Esophagus squamous epithelium (tissue), 5 donors: ENCODE data around the gene YIF1A. TPM values are rescaled to one million over a fixed set of nuclear protein-coding genes. Genes with fewer than 3 reads are reported as not detected.

ENCODE experiments used
- DNase-seq: peaks from one replicate; lab custom pipeline; 2025; lab: John Stamatoyannopoulos, UW
- H3K27ac ChIP-seq, 4 donors: fragments of 200-600 bp; sonication (generic); one replicate each; pipeline ENCODE4 v1.5.1; 2016 to 2019; ENCODE audit warnings: mild to moderate bottlenecking in 1 of 4
- H3K27me3 ChIP-seq, 4 donors: fragments of 200-600 bp; sonication (generic); 1 replicate in 3 of 4; 2 replicates in 1 of 4; pipeline versions ENCODE4 v1.5.1 to v1.6.0; 2017 to 2021; ENCODE audit warnings: antibody characterized with exemption in 1 of 4
- H3K36me3 ChIP-seq, 3 donors: fragments of 200-600 bp; sonication (generic); one replicate each; pipeline ENCODE4 v1.5.1; 2016 to 2019
- H3K4me1 ChIP-seq, 3 donors: fragments of 200-600 bp; sonication (generic); one replicate each; pipeline ENCODE4 v1.5.1; 2017 to 2019
- H3K4me3 ChIP-seq, 4 donors: fragments of 200-600 bp; sonication (generic); 1 replicate in 3 of 4; 2 replicates in 1 of 4; pipeline ENCODE4 v1.5.1; 2016 to 2019; ENCODE audit warnings: mild to moderate bottlenecking in 2 of 4, moderate library complexity in 1 of 4
- H3K9me3 ChIP-seq, 3 donors: fragments of 200-600 bp; sonication (generic); one replicate each; pipeline ENCODE4 v1.5.1; 2016 to 2019
- POLR2A ChIP-seq, 4 donors: fragments of 450-650 bp; IDR thresholded peaks; one replicate each; pipeline ENCODE4 v1.6.1; 2017; ENCODE audit warnings: antibody characterized with exemption in 4 of 4, mild to moderate bottlenecking in 4 of 4, moderate library complexity in 3 of 4
- WGBS, 2 donors: methylation state at CpG; one replicate each; pipeline ENCODE4 v1.1.5; 2018; 5-methylcytosine and 5-hydroxymethylcytosine counted together
- intact Hi-C: fragments of 100-400 bp; cut with DNase I; formaldehyde crosslinking; loops from one replicate; pipeline ENCODE4 v1.15.0; 2022
- total RNA-seq, 4 donors: library from RNA; depleted of rRNA; stranded (reverse); fragments of >200 nt; gene quantifications; one replicate each; pipeline ENCODE4 v1.1.0, GENCODE V29; 2016
- TF ChIP-seq, protein P1 (sequence below), 6 experiments: fragments of 450-650 bp in 4 of 6; fragments of 200-600 bp in 2 of 6; sonication (generic) in 2 of 6; IDR thresholded peaks; one replicate each; pipeline ENCODE4 v1.5.1; 2016 to 2019; ENCODE audit warnings: antibody characterized with exemption in 6 of 6, mild to moderate bottlenecking in 4 of 6, moderate library complexity in 4 of 6
- donor health status: DM: yes; HTN: yes; CAD: no.

Gene YIF1A
- total RNA-seq, 4 donors from 2014 or later = 51.9 to 71.9 (median 63.8) TPM

DNA sequence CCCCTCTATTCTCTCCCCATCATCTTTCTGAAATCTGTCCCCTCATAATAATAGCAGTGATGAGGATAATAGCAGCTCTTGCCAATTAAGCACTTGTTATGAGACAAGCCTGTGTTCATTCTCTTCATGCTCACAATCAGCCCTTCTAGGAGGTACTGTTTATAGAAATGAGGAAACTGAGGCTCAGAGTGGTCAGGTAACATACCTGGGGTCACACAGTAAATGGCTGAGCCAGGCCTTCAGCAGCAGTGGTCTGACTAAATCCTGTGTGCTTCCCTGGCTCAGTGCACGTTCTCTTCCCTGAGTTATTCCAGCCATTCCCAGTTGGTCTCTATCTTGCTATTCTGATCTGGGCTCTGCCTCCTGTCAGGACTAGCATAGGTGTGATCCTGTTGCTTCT, 14.7 kb downstream of the YIF1A start:
- peaks cover 11 to 69% (median 12%) of the 10 kb centered on the region in 3 donors for H3K4me1 ChIP-seq
- intact Hi-C loops = no loop called here
- peaks cover 0 to 6% (median 0%) of the 10 kb centered on the region in 4 donors for H3K27me3 ChIP-seq
- H3K36me3 ChIP-seq = peaks cover 37 to 70% (median 42%) of the 10 kb centered on the region in 3 donors
- DNase-seq = no peak
- WGBS, 2 donors = 44% methylated on average over 1 of the region's 1 CpG; no CpG with 5 or more reads in 1 of the 2 donors
- H3K4me3 ChIP-seq = no peak overlapping the region
- no peak overlapping the region for H3K27ac ChIP-seq
- TF ChIP-seq POLR2A (IDR thresholded peaks at IDR 0.05) = no peak
- TF ChIP-seq, protein P1, sequence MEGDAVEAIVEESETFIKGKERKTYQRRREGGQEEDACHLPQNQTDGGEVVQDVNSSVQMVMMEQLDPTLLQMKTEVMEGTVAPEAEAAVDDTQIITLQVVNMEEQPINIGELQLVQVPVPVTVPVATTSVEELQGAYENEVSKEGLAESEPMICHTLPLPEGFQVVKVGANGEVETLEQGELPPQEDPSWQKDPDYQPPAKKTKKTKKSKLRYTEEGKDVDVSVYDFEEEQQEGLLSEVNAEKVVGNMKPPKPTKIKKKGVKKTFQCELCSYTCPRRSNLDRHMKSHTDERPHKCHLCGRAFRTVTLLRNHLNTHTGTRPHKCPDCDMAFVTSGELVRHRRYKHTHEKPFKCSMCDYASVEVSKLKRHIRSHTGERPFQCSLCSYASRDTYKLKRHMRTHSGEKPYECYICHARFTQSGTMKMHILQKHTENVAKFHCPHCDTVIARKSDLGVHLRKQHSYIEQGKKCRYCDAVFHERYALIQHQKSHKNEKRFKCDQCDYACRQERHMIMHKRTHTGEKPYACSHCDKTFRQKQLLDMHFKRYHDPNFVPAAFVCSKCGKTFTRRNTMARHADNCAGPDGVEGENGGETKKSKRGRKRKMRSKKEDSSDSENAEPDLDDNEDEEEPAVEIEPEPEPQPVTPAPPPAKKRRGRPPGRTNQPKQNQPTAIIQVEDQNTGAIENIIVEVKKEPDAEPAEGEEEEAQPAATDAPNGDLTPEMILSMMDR (IDR thresholded peaks at IDR 0.05) = no peak
- H3K9me3 ChIP-seq = no peaks in the 10 kb centered on the region

DNA sequence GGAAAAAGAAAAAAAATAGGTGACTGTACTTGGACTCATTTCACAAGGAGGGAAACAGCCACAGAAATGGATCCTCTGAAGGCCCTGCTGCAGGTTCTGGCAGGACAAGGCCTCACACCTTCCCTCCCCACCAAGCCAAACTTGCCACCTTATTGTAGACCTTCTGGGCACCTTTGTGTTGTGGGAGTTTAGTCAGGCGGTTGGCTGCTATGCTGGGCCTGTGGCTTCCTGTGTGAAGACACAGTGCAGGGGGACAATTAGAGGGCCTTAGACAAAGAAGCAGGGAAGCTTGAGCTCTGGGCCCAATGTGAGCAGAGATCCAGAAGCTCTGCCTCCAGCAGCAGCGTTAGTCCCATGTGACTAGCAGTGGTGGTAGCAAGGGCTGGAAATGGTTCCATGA, 16.3 kb downstream of the YIF1A start:
- intact Hi-C loops = no loop called here
- no peaks in the 10 kb centered on the region for H3K9me3 ChIP-seq
- DNase-seq = no peak
- peaks cover 37 to 70% (median 42%) of the 10 kb centered on the region in 3 donors for H3K36me3 ChIP-seq
- H3K27ac ChIP-seq = no peak overlapping the region
- TF ChIP-seq, protein P1 (IDR thresholded peaks at IDR 0.05) = no peak
- no peak for TF ChIP-seq POLR2A (IDR thresholded peaks at IDR 0.05)
- WGBS, 2 donors = 63% methylated on average over 2 of the region's 2 CpGs; no CpG with 5 or more reads in 1 of the 2 donors
- no peak overlapping the region for H3K4me3 ChIP-seq
- H3K27me3 ChIP-seq = no peaks in the 10 kb centered on the region
- peaks cover 3 to 68% (median 9%) of the 10 kb centered on the region in 3 donors for H3K4me1 ChIP-seq

DNA sequence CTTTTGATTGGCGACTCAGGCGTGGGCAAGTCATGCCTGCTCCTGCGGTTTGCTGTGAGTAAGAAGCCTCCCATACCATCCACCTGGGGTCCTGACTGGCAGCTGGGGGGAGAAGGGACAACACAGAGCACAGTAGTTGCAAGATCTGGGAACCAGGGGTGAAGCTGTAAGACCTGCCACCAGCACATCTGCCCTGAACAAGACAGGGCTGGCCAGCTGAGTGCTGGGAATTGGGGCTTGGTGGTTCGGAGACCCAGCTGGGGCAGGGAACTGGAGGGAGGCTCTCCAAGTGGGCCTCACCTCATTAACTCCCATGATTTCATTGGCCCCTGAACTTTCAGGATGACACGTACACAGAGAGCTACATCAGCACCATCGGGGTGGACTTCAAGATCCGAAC, 17.1 kb downstream of the YIF1A start:
- no peak overlapping the region for H3K27ac ChIP-seq
- WGBS, 2 donors = 73 to 93% methylated on average over 3 to 4 of the region's 7 CpGs
- intact Hi-C loops = no loop called here

DNA sequence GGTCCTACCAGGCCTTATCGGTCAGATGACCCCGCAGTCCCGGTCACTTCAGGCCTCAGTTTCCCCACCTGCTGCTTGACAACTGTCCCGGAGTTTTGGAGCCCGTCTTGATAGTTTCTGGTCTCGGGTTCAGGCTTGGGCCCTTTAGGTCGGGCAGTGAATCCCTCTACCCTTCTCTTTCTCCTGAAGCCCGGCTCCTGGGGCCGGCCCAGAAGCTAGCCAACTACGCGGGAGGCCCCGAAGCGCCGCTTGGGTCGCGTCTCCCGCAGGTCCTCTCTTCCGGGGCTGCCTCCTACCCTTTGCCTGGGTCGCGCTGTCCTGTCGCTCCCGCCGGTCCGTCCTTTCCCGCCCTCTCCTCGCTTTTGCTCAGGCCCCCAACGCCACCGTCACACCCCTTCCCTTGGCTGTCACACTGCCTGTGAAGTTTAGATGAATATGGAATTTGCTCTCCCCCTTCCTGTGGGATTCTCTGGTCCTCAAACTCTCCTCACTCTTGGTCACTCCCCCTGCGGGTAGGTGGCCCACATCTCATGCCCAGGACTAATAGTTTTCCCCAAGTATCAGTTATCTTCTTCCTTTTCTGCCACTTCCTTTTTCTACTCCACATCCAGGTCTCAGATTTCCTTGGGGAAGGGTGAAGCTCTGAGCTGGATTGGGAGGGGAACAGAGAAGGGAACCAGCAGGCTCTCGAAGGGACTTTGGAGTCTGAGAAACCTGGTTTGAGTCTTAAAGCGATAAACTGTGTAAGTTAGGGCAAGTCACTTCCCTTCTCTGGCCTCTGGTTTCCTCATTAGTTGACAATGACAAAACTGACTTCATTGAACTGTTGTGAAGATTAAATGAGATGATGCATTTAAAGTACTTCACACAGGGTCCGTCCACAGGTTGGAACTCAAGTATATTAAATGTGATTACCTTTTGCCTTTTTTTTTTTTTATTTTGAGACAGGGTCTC, 19.7 kb downstream of the YIF1A start:
- H3K27me3 ChIP-seq = no peaks in the 10 kb centered on the region
- intact Hi-C loops = no loop called here
- no peak for TF ChIP-seq POLR2A (IDR thresholded peaks at IDR 0.05)
- TF ChIP-seq, protein P1 (IDR thresholded peaks at IDR 0.05) = peak in 1 of 6 experiments; percentile 26
- peaks cover 19 to 63% (median 24%) of the 10 kb centered on the region in 3 donors for H3K36me3 ChIP-seq
- H3K4me1 ChIP-seq = peaks cover 9 to 78% (median 17%) of the 10 kb centered on the region in 3 donors
- WGBS, 2 donors = 2% methylated on average over 23 to 30 of the region's 32 CpGs
- H3K4me3 ChIP-seq = peak overlapping the region; percentile 84 to 97 (median 90)
- no peaks in the 10 kb centered on the region for H3K9me3 ChIP-seq
- no peak for DNase-seq
- peak overlapping the region; percentile 89 to 99 (median 97) for H3K27ac ChIP-seq

More for the DNA sequence above, 17.1 kb downstream of the YIF1A start:
- Histone ChIP-seq H3K4me1 (peaks cover 4 to 70% (median 12%) of the 10 kb centered on the region in 3 donors), H3K27me3 (no peaks in the 10 kb centered on the region), H3K9me3 (no peaks in the 10 kb centered on the region), H3K36me3 (peaks cover 37 to 66% (median 42%) of the 10 kb centered on the region in 3 donors), H3K4me3 (no peak overlapping the region)
- TF ChIP-seq, protein P1 (IDR thresholded peaks at IDR 0.05) = no peak
- TF ChIP-seq POLR2A (IDR thresholded peaks at IDR 0.05) = no peak
- no peak for DNase-seq
